Activated CD4-positive, alpha-beta T cell treated with anti-CD3 and anti-CD28 coated beads, Interleukin-2, amount 10 ng/mL, durations not matched to agents 7 days and 5 days (primary cell): ENCODE data around the gene TRAPPC4. TPM values are rescaled to one million over a fixed set of nuclear protein-coding genes. Genes with fewer than 3 reads are reported as not detected.
"Not testable (repeated sequence)": the region's sequence is repeated elsewhere in the genome, so short reads cannot be mapped to it uniquely, and the experiment has no call there.

ENCODE experiments used
- CTCF ChIA-PET: fragments of 350-600 bp; sonication (Branson Sonifier 250); formaldehyde crosslinking; loops from one replicate; lab custom pipeline; 2021; ENCODE audit warnings: antibody characterized with exemption; lab: Charles Lee
- POLR2A ChIA-PET: fragments of 350-600 bp; sonication (Branson Sonifier 250); formaldehyde crosslinking; loops from one replicate; lab custom pipeline; 2021; ENCODE audit warnings: antibody characterized with exemption; lab: Charles Lee
- DNase-seq: peaks from one replicate; pipeline ENCODE4 v3.0.0-alpha.2; 2020
- H3K27ac Mint-ChIP-seq: one replicate; pipeline ENCODE4 v1.8.0; 2021; ENCODE audit warnings: mild to moderate bottlenecking, moderate library complexity, mixed read lengths
- H3K27me3 Mint-ChIP-seq: one replicate; pipeline ENCODE4 v1.8.0; 2021; ENCODE audit warnings: mixed read lengths
- H3K36me3 Mint-ChIP-seq: one replicate; pipeline ENCODE4 v1.8.0; 2021; ENCODE audit warnings: low read depth, mixed read lengths
- H3K4me1 Mint-ChIP-seq: one replicate; pipeline ENCODE4 v1.8.0; 2021; ENCODE audit warnings: mixed read lengths
- H3K4me3 Mint-ChIP-seq: one replicate; pipeline ENCODE4 v1.8.0; 2021; ENCODE audit warnings: mild to moderate bottlenecking, moderate library complexity, mixed read lengths
- H3K9me3 Mint-ChIP-seq: one replicate; pipeline ENCODE4 v1.8.0; 2021; ENCODE audit warnings: mixed read lengths
- total RNA-seq, 2 experiments: library from RNA; stranded (reverse); gene quantifications; one replicate each; pipeline ENCODE4 v1.2.3, GENCODE V29; 2021

TRAPPC4 gene
- total RNA-seq, 2 experiments from 2014 or later = 58.5 to 65.4 TPM

- ChIA-PET POLR2A (no interaction called here), CTCF (interaction anchor here (1.6 to 2.1 kb wide), 2 partner anchors 22 to 30 kb away, joined by 3 to 4 read pairs; partner anchors contain the start of gene CENATAC)
- no peak for DNase-seq
- Mint-ChIP-seq H3K4me3 (peak overlapping the region; percentile 70), H3K27me3 (no peaks in the 10 kb centered on the region), H3K9me3 (no peaks in the 10 kb centered on the region), H3K4me1 (peaks cover 42% of the 10 kb centered on the region), H3K27ac (peak overlapping the region; percentile 81), H3K36me3 (peaks cover 28% of the 10 kb centered on the region)
Observed at GRCh38 chr11:119028346-119029068, 9.9 kb downstream of the TRAPPC4 start.

GRCh38 chr11:119029069-119029339, 10.4 kb downstream of the TRAPPC4 start:
- ChIA-PET POLR2A (no interaction called here), CTCF (interaction anchor here (1.5 kb wide), 1 partner anchor 10 kb away, joined by 5 read pairs; no protein-coding TSS in a partner anchor)
- no peaks in the 10 kb centered on the region for H3K27me3 Mint-ChIP-seq
- peak overlapping the region; percentile 70 for H3K4me3 Mint-ChIP-seq
- peaks cover 38% of the 10 kb centered on the region for H3K4me1 Mint-ChIP-seq
- H3K9me3 Mint-ChIP-seq = no peaks in the 10 kb centered on the region
- H3K27ac Mint-ChIP-seq = peak overlapping the region; percentile 81
- DNase-seq = no peak
- H3K36me3 Mint-ChIP-seq = peaks cover 27% of the 10 kb centered on the region

- CTCF ChIA-PET = interaction anchor here (1.2 to 2.3 kb wide), 7 partner anchors 10 to 308 kb away, joined by 3 to 15 read pairs (median 4); partner anchors contain the start of gene BCL9L
- no peaks in the 10 kb centered on the region for H3K27me3 Mint-ChIP-seq
- peak overlapping the region; percentile 70 for H3K4me3 Mint-ChIP-seq
- no peaks in the 10 kb centered on the region for H3K9me3 Mint-ChIP-seq
- DNase-seq = peak; percentile 16
- POLR2A ChIA-PET = no interaction called here
- H3K36me3 Mint-ChIP-seq = peaks cover 24% of the 10 kb centered on the region
- H3K27ac Mint-ChIP-seq = peak overlapping the region; percentile 81
- H3K4me1 Mint-ChIP-seq = peaks cover 35% of the 10 kb centered on the region
Observed at GRCh38 chr11:119029340-119030028, 10.9 kb downstream of the TRAPPC4 start.

GRCh38 chr11:119030029-119030328, 11.4 kb downstream of the TRAPPC4 start:
- DNase-seq = no peak
- peak overlapping the region; percentile 70 for H3K4me3 Mint-ChIP-seq

GRCh38 chr11:119030329-119031047, 11.9 kb downstream of the TRAPPC4 start, which contains the start of gene SLC37A4:
SLC37A4 (minus strand) TSS chr11:119030877.
- Mint-ChIP-seq H3K27me3 (no peaks in the 10 kb centered on the region), H3K9me3 (no peaks in the 10 kb centered on the region), H3K4me1 (peaks cover 28% of the 10 kb centered on the region), H3K27ac (peak within 1 kb of the TSS; percentile 81), H3K36me3 (peaks cover 15% of the 10 kb centered on the region), H3K4me3 (peak within 1 kb of the TSS; percentile 70)
- peak; percentile 98 for DNase-seq
- ChIA-PET CTCF (interaction anchor here (0.7 to 2.3 kb wide), 16 partner anchors 7 to 307 kb away, joined by 3 to 15 read pairs (median 4); partner anchors contain the start of gene BCL9L), POLR2A (interaction anchor here (0.6 to 0.7 kb wide), 2 partner anchors 12 to 88 kb away, joined by 3 read pairs; partner anchors contain the start of genes RPS25 and TRAPPC4)

More at GRCh38 chr11:119030029-119030328, 11.4 kb downstream of the TRAPPC4 start:
- H3K4me1 Mint-ChIP-seq = peaks cover 31% of the 10 kb centered on the region
- H3K27ac Mint-ChIP-seq = peak overlapping the region; percentile 81
- ChIA-PET CTCF (interaction anchor here (0.7 to 2.3 kb wide), 10 partner anchors 11 to 308 kb away, joined by 3 to 15 read pairs (median 4); partner anchors contain the start of gene BCL9L), POLR2A (interaction anchor here (0.7 kb wide), 1 partner anchor 12 kb away, joined by 3 read pairs; the partner anchor contains the start of genes RPS25 and TRAPPC4)
- H3K9me3 Mint-ChIP-seq = no peaks in the 10 kb centered on the region
- H3K36me3 Mint-ChIP-seq = peaks cover 20% of the 10 kb centered on the region
- no peaks in the 10 kb centered on the region for H3K27me3 Mint-ChIP-seq

- DNase-seq = no peak
- peaks cover 26% of the 10 kb centered on the region for H3K4me1 Mint-ChIP-seq
- ChIA-PET CTCF (interaction anchor here (0.8 to 2.3 kb wide), 12 partner anchors 9 to 289 kb away, joined by 3 to 15 read pairs (median 5); no protein-coding TSS in a partner anchor), POLR2A (no interaction called here)
- no peak overlapping the region for H3K27ac Mint-ChIP-seq
- H3K36me3 Mint-ChIP-seq = peaks cover 13% of the 10 kb centered on the region
- H3K9me3 Mint-ChIP-seq = no peaks in the 10 kb centered on the region
- H3K4me3 Mint-ChIP-seq = no peak overlapping the region
- no peaks in the 10 kb centered on the region for H3K27me3 Mint-ChIP-seq
Observed at GRCh38 chr11:119031912-119032280, 13.3 kb downstream of the TRAPPC4 start.

- DNase-seq, H3K4me3 Mint-ChIP-seq, H3K36me3 Mint-ChIP-seq, H3K27me3 Mint-ChIP-seq, H3K9me3 Mint-ChIP-seq, H3K27ac Mint-ChIP-seq, POLR2A ChIA-PET: not testable (repeated sequence)
- CTCF ChIA-PET = interaction anchor here (0.6 to 1.4 kb wide), 8 partner anchors 9 to 292 kb away, joined by 3 to 6 read pairs (median 3); no protein-coding TSS in a partner anchor
- peaks cover 22% of the 10 kb centered on the region for H3K4me1 Mint-ChIP-seq
Observed at GRCh38 chr11:119033421-119033820, 14.9 kb downstream of the TRAPPC4 start.

GRCh38 chr11:119034813-119035212, 16.2 kb downstream of the TRAPPC4 start:
- H3K27me3 Mint-ChIP-seq = no peaks in the 10 kb centered on the region
- no peak for DNase-seq
- POLR2A ChIA-PET = no interaction called here
- H3K36me3 Mint-ChIP-seq = no peaks in the 10 kb centered on the region
- CTCF ChIA-PET = interaction anchor here (1.0 kb wide), 1 partner anchor 57 kb away, joined by 4 read pairs; no protein-coding TSS in a partner anchor
- no peak overlapping the region for H3K27ac Mint-ChIP-seq
- H3K4me3 Mint-ChIP-seq = no peak overlapping the region
- peaks cover 9% of the 10 kb centered on the region for H3K4me1 Mint-ChIP-seq
- H3K9me3 Mint-ChIP-seq = no peaks in the 10 kb centered on the region

GRCh38 chr11:119038884-119039283, 20.3 kb downstream of the TRAPPC4 start:
- no peaks in the 10 kb centered on the region for H3K9me3 Mint-ChIP-seq
- no peak overlapping the region for H3K4me3 Mint-ChIP-seq
- no peaks in the 10 kb centered on the region for H3K36me3 Mint-ChIP-seq
- ChIA-PET POLR2A (no interaction called here), CTCF (interaction anchor here (0.7 to 1.1 kb wide), 2 partner anchors 10 to 15 kb away, joined by 3 read pairs; no protein-coding TSS in a partner anchor)
- no peaks in the 10 kb centered on the region for H3K27me3 Mint-ChIP-seq
- no peak overlapping the region for H3K27ac Mint-ChIP-seq
- peaks cover 4% of the 10 kb centered on the region for H3K4me1 Mint-ChIP-seq
- DNase-seq = no peak

GRCh38 chr11:119039471-119039870, 20.9 kb downstream of the TRAPPC4 start:
- POLR2A ChIA-PET, H3K27me3 Mint-ChIP-seq, H3K4me3 Mint-ChIP-seq, H3K36me3 Mint-ChIP-seq, H3K9me3 Mint-ChIP-seq, H3K4me1 Mint-ChIP-seq, DNase-seq, H3K27ac Mint-ChIP-seq: not testable (repeated sequence)
- CTCF ChIA-PET = interaction anchor here (0.7 to 3.5 kb wide), 2 partner anchors 8 to 9 kb away, joined by 3 to 14 read pairs; partner anchors contain the start of gene SLC37A4

- no peak overlapping the region for H3K4me3 Mint-ChIP-seq
- CTCF ChIA-PET = interaction anchor here (1.0 to 3.5 kb wide), 3 partner anchors 9 to 164 kb away, joined by 4 to 14 read pairs (median 5); partner anchors contain the start of genes CBL and SLC37A4
- peak overlapping the region; percentile 27 for H3K27ac Mint-ChIP-seq
- H3K36me3 Mint-ChIP-seq = peaks cover 22% of the 10 kb centered on the region
- no peaks in the 10 kb centered on the region for H3K9me3 Mint-ChIP-seq
- H3K27me3 Mint-ChIP-seq = no peaks in the 10 kb centered on the region
- no peak for DNase-seq
- H3K4me1 Mint-ChIP-seq = peaks cover 4% of the 10 kb centered on the region
- POLR2A ChIA-PET = no interaction called here
Observed at GRCh38 chr11:119041821-119042514, 23.4 kb downstream of the TRAPPC4 start.
